ENCODE measurements around the gene DUOXA2. TPM values are rescaled to one million over a fixed set of nuclear protein-coding genes. Genes with fewer than 3 reads are reported as not detected.

Gene DUOXA2
- total RNA-seq, 4 donors from 2014 or later, result 0.68 to 10.0 TPM; not detected in 2

DNA sequence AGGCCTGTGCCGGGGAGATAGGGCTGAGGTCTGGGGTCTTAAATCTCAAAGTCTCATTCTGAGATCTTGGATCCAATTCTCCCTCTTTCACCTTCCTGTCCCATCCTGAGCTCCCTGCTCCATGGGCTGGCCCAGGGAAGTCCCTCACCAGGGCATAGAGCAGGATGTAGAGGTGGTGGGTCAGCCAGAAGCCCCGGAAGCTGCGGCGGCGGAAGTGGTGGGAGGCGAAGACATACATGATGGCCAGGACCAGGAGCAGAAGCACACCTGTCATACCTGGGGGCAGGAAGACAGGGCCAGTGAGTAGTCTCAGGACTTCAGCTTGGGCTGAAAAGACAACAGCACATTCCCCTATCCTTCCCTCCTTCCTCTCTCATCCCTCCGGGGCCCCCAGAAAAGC, 16.7 kb upstream of the DUOXA2 start:
- H3K9me3 ChIP-seq, result no peaks in the 10 kb centered on the region
- WGBS, 2 donors (ENCODE audit: low coverage in 1 of 2), result 97% methylated on average over 7 of the region's 7 CpGs; no CpG with 5 or more reads in 1 of the 2 donors
- no peak for DNase-seq
- no peak overlapping the region for H3K4me3 ChIP-seq
- no peaks in the 10 kb centered on the region for H3K4me1 ChIP-seq
- no peak overlapping the region for H3K27ac ChIP-seq
- in situ Hi-C loops (cut with MboI; ENCODE audit: low pct_ligation_motif_present in 1 of 4, low pct_unique_long_range_greater_than_20kb in 1 of 4, low sequenced_read_pairs in 3 of 4), result no loop called here
- intact Hi-C loops (cut with DNase I; ENCODE audit: low total_unique reads), result no loop called here
- H3K36me3 ChIP-seq, result no peaks in the 10 kb centered on the region
- no peaks in the 10 kb centered on the region for H3K27me3 ChIP-seq
- TF ChIP-seq EP300 (IDR thresholded peaks at IDR 0.05; ENCODE audit: low read depth), result no peak
- TF ChIP-seq POLR2AphosphoS5 (IDR thresholded peaks at IDR 0.05), result no peak
- TF ChIP-seq, protein P1, sequence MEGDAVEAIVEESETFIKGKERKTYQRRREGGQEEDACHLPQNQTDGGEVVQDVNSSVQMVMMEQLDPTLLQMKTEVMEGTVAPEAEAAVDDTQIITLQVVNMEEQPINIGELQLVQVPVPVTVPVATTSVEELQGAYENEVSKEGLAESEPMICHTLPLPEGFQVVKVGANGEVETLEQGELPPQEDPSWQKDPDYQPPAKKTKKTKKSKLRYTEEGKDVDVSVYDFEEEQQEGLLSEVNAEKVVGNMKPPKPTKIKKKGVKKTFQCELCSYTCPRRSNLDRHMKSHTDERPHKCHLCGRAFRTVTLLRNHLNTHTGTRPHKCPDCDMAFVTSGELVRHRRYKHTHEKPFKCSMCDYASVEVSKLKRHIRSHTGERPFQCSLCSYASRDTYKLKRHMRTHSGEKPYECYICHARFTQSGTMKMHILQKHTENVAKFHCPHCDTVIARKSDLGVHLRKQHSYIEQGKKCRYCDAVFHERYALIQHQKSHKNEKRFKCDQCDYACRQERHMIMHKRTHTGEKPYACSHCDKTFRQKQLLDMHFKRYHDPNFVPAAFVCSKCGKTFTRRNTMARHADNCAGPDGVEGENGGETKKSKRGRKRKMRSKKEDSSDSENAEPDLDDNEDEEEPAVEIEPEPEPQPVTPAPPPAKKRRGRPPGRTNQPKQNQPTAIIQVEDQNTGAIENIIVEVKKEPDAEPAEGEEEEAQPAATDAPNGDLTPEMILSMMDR (IDR thresholded peaks at IDR 0.05), result no peak
- TF ChIP-seq POLR2A (IDR thresholded peaks at IDR 0.05), result no peak

DNA sequence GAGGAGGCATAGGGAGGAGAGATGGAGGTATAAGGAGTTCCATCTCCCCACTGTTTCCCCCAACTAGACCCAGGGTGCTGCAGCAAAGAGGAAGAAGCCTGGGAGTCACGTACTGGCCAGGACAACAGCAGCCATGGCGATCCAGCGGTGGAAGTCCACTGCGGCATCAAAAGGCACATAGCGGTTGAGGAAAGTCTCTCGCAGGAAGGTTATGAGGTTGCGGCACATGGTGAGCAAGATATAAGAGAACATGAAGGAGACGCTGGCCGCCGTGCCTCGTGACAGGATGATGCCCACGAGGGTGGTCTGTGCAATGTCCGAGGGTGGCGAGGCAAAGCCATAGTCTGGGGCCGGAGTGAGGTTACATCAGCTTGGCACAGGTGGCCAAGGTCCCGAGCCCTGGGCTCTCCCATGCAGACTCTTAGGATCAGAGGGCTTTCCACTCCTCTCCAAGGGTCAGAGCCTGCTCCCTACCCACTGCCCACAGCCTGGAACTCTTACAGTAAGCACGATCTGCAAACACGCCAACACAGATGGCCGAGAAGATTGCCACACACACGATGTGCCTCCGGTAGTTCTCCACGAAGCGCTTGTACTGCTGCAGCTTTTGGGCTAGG, 14.5 kb upstream of the DUOXA2 start:
- TF ChIP-seq, protein P1 (IDR thresholded peaks at IDR 0.05), result no peak
- no peak for TF ChIP-seq POLR2AphosphoS5 (IDR thresholded peaks at IDR 0.05)
- TF ChIP-seq EP300 (IDR thresholded peaks at IDR 0.05; ENCODE audit: low read depth), result no peak
- no peak for TF ChIP-seq POLR2A (IDR thresholded peaks at IDR 0.05)
- in situ Hi-C loops (cut with MboI; ENCODE audit: low pct_ligation_motif_present in 1 of 4, low pct_unique_long_range_greater_than_20kb in 1 of 4, low sequenced_read_pairs in 3 of 4), result loop anchor here in 1 of 4 donors (25.0 kb wide), 1 partner anchor 137 kb away; the partner anchor contains the start of gene TERB2
- H3K4me1 ChIP-seq, result no peaks in the 10 kb centered on the region
- H3K27me3 ChIP-seq, result no peaks in the 10 kb centered on the region
- WGBS, 2 donors (ENCODE audit: low coverage in 1 of 2), result 84% methylated on average over 23 of the region's 23 CpGs; no CpG with 5 or more reads in 1 of the 2 donors
- no peak overlapping the region for H3K27ac ChIP-seq
- H3K9me3 ChIP-seq, result no peaks in the 10 kb centered on the region
- no peak overlapping the region for H3K4me3 ChIP-seq
- H3K36me3 ChIP-seq, result no peaks in the 10 kb centered on the region
- intact Hi-C loops (cut with DNase I; ENCODE audit: low total_unique reads), result no loop called here
- DNase-seq, result no peak

DNA sequence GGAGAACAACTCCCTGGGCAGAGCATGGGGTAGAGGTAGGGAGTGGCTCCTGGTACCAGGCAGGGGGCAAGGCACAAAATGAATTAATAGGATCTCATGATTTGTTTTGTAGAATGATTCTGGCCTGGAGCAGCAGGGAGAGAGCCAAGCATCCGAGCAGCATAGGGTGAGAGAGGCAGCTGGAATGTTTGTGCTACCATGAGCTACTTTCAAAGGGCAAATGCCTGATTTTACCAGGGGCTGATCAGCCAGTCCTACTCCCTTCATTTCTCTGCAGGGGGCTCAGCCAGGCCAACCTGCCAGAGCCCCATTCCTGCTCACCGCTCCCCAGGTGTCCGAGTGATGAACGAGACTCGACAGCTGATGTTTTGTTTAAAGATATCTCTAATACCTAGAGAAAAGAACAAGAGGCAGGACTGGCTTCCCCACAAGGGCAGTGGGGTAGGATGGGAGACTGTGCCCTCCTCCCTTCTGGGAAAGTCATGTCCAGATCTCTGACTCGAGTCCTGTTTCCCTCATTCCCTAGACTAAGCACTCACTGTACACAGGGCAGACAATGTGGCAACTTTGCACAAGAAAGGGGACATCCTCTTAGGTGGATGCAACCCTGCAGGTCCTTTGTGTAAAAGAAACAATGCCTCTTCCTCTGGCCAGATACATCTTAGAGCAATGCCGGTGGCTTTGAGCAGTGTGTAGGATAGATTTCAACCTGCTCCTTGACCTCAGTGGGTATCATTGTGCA, 13.1 kb upstream of the DUOXA2 start:
- H3K36me3 ChIP-seq, result no peaks in the 10 kb centered on the region
- H3K4me1 ChIP-seq, result no peaks in the 10 kb centered on the region
- 69 to 76% methylated on average over 2 to 7 of the region's 7 CpGs for WGBS, 2 donors (ENCODE audit: low coverage in 1 of 2)
- in situ Hi-C loops (cut with MboI; ENCODE audit: low pct_ligation_motif_present in 1 of 4, low pct_unique_long_range_greater_than_20kb in 1 of 4, low sequenced_read_pairs in 3 of 4) (loop anchor here in 1 of 4 donors (25.0 kb wide), 1 partner anchor 139 kb away; the partner anchor contains the start of gene TERB2), intact Hi-C loops (cut with DNase I; ENCODE audit: low total_unique reads) (no loop called here)
- no peak overlapping the region for H3K27ac ChIP-seq
- TF ChIP-seq EP300 (IDR thresholded peaks at IDR 0.05; ENCODE audit: low read depth), result no peak
- TF ChIP-seq POLR2A (IDR thresholded peaks at IDR 0.05), result no peak
- TF ChIP-seq, protein P1 (IDR thresholded peaks at IDR 0.05), result no peak
- no peak for TF ChIP-seq POLR2AphosphoS5 (IDR thresholded peaks at IDR 0.05)
- DNase-seq, result no peak
- no peak overlapping the region for H3K4me3 ChIP-seq
- no peaks in the 10 kb centered on the region for H3K9me3 ChIP-seq
- H3K27me3 ChIP-seq, result no peaks in the 10 kb centered on the region

DNA sequence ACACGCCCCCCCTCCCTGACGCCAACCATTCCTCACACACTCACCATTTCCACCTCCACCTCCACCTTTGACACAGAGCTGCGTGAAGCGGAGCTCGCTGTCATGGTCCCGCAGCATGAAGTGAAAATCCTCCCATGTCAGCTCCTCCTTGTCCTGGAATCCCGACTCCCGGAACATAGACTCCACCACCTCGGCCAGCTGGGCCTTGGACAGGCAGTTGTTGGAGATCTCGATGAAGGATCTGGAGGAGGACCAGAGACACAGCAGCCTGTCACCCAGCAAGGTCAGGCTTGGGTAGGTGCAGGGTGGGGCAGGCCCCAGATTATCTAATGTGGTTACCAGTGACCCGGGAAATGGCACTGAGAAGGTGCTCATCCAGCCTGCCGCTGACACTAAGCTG, 12.4 kb upstream of the DUOXA2 start:
- Histone ChIP-seq H3K9me3 (no peaks in the 10 kb centered on the region), H3K27ac (no peak overlapping the region), H3K27me3 (no peaks in the 10 kb centered on the region), H3K4me3 (no peak overlapping the region), H3K4me1 (no peaks in the 10 kb centered on the region), H3K36me3 (no peaks in the 10 kb centered on the region)
- WGBS, 2 donors (ENCODE audit: low coverage in 1 of 2), result 86 to 89% methylated on average over 4 to 12 of the region's 12 CpGs
- intact Hi-C loops (cut with DNase I; ENCODE audit: low total_unique reads) (no loop called here), in situ Hi-C loops (cut with MboI; ENCODE audit: low pct_ligation_motif_present in 1 of 4, low pct_unique_long_range_greater_than_20kb in 1 of 4, low sequenced_read_pairs in 3 of 4) (loop anchor here in 1 of 4 donors (25.0 kb wide), 1 partner anchor 139 kb away; the partner anchor contains the start of gene TERB2)
- no peak for DNase-seq
- TF ChIP-seq POLR2AphosphoS5 (IDR thresholded peaks at IDR 0.05) (no peak), EP300 (IDR thresholded peaks at IDR 0.05; ENCODE audit: low read depth) (no peak), POLR2A (IDR thresholded peaks at IDR 0.05) (no peak)
- TF ChIP-seq, protein P1 (IDR thresholded peaks at IDR 0.05), result no peak
